GM12878 (cell line): Measurements from ENCODE around the gene RPRD1B. TPM values are rescaled to one million over a fixed set of nuclear protein-coding genes. Genes with fewer than 3 reads are reported as not detected.

Experiments
- ATAC-seq: fragments of 200-7000 bp; cut with Tn5 transposase; 3 replicates; pipeline ENCODE4 v1.9.1; 2020; ENCODE audit warnings: mild to moderate bottlenecking, moderate library complexity
- BruUV-seq: library from RNA; stranded (reverse); fragments of 400-500 nt; replicated peaks from 2 replicates; lab custom pipeline; 2021; lab: Mats Ljungman, UMichigan
- CTCF ChIA-PET: fragments of 300-600 bp; sonication (Branson Sonifier 250); formaldehyde crosslinking; extraction: SDS; loops from one replicate; lab custom pipeline; 2021; ENCODE audit warnings: inconsistent platforms; lab: Yijun Ruan, JAX
- POLR2A ChIA-PET: fragments of 350-600 bp; formaldehyde crosslinking; extraction: SDS; loops from one replicate; lab custom pipeline; 2021; ENCODE audit warnings: inconsistent platforms; lab: Charles Lee
- RAD21 ChIA-PET: fragments of 300-600 bp; sonication (Branson Sonifier 250); formaldehyde crosslinking; loops from one replicate; lab custom pipeline; 2023; ENCODE audit warnings: antibody characterized with exemption; ENCODE audit not compliant: unreplicated experiment; lab: Charles Lee
- SMC1A ChIA-PET: fragments of 300-600 bp; sonication (Branson Sonifier 250); formaldehyde crosslinking; loops from one replicate; lab custom pipeline; 2023; ENCODE audit not compliant: unreplicated experiment, uncharacterized antibody; lab: Charles Lee
- DNase-seq: peaks from one replicate; pipeline ENCODE4 v3.0.0-alpha.2; 2011; ENCODE audit warnings: low read depth, low spot score
- FAIRE-seq: peaks from 3 replicates; lab custom pipeline; 2011; peaks lifted over from hg19 to GRCh38; lab: Jason Lieb, UNC
- H2AFZ ChIP-seq: 2 replicates; pipeline ENCODE4 v1.6.0; 2011; ENCODE audit warnings: low read depth, low read length, control low read depth; ENCODE audit not compliant: control insufficient read depth
- H3K27ac ChIP-seq: 2 replicates; pipeline ENCODE4 v1.5.1; 2011; ENCODE audit warnings: control low read depth; ENCODE audit not compliant: control insufficient read depth, insufficient read depth
- H3K27me3 ChIP-seq, 2 experiments: replicated peaks in 1 of 2; 2 replicates each; pipeline versions ENCODE4 v1.6.0 to v1.6.1; 2011; ENCODE audit warnings: low read length in 1 of 2; ENCODE audit not compliant: control insufficient read depth in 2 of 2, insufficient read depth in 2 of 2
- H3K36me3 ChIP-seq, 2 experiments: 2 replicates each; pipeline ENCODE4 v1.5.1; 2011; ENCODE audit warnings: low read length in 1 of 2; ENCODE audit not compliant: control insufficient read depth in 2 of 2, insufficient read depth in 2 of 2
- H3K4me1 ChIP-seq: 2 replicates; pipeline ENCODE4 v1.6.1; 2011; ENCODE audit warnings: mild to moderate bottlenecking, low read length, moderate library complexity, mixed read lengths; ENCODE audit not compliant: control insufficient read depth, insufficient read depth
- H3K4me2 ChIP-seq: 2 replicates; pipeline ENCODE4 v1.6.0; 2011; ENCODE audit warnings: control low read depth; ENCODE audit not compliant: control insufficient read depth, insufficient read depth
- H3K4me3 ChIP-seq: fragments of 200-600 bp; sonication (generic); 2 replicates; pipeline ENCODE4 v1.5.1; 2016
- H3K79me2 ChIP-seq: 2 replicates; pipeline ENCODE4 v1.6.0; 2011; ENCODE audit warnings: low read length; ENCODE audit not compliant: control insufficient read depth, insufficient read depth
- H3K9ac ChIP-seq: 2 replicates; pipeline ENCODE4 v1.8.0; 2011; ENCODE audit warnings: low read length, control low read depth, mixed read lengths; ENCODE audit not compliant: control insufficient read depth, insufficient read depth
- H3K9me3 ChIP-seq: replicated peaks from 3 replicates; pipeline ENCODE4 v1.5.1; 2011; ENCODE audit warnings: mild to moderate bottlenecking, low read length; ENCODE audit not compliant: control insufficient read depth, insufficient read depth
- H4K20me1 ChIP-seq: 2 replicates; pipeline ENCODE4 v1.6.0; 2011; ENCODE audit not compliant: control insufficient read depth, insufficient read depth
- CBX5 ChIP-seq: sonication (generic); IDR thresholded peaks from 2 replicates; pipeline ENCODE4 v1.6.1; 2016; ENCODE audit warnings: low read depth, moderate library complexity, mild to moderate bottlenecking, inconsistent platforms
- HCFC1 ChIP-seq: fragments of 150-350 bp; IDR thresholded peaks from 2 replicates; pipeline ENCODE4 v1.6.1; 2014; ENCODE audit warnings: low read length
- KAT2A ChIP-seq: conservative IDR thresholded peaks from 2 replicates; pipeline ENCODE4 v1.6.1; 2011; ENCODE audit warnings: low read depth, low read length; ENCODE audit not compliant: control insufficient read depth
- SIN3A ChIP-seq: IDR thresholded peaks from 2 replicates; pipeline ENCODE4 v1.6.1; 2012; ENCODE audit warnings: low read depth, low read length, improper control_type of control experiment
- TCF3 ChIP-seq: IDR thresholded peaks from 2 replicates; pipeline ENCODE4 v1.6.1; 2012; ENCODE audit warnings: low read depth, mild to moderate bottlenecking, low read length, borderline replicate concordance; ENCODE audit not compliant: insufficient read depth
- TCF7 ChIP-seq: IDR thresholded peaks from 2 replicates; pipeline ENCODE4 v1.6.1; 2014; ENCODE audit warnings: antibody characterized with exemption, borderline replicate concordance
- WGBS: methylation state at CpG from one replicate; pipeline ENCODE4 v1.1.6; 2016; ENCODE audit warnings: low lambda C conversion rate; ENCODE audit not compliant: insufficient replicate concordance, insufficient coverage; ENCODE audit errors: missing lambda C conversion rate; 5-methylcytosine and 5-hydroxymethylcytosine counted together
- in situ Hi-C: fragments of 300-500 bp; cut with MboI; formaldehyde crosslinking; loops from 9 replicates; pipeline ENCODE4 v1.14.3; 2018; ENCODE audit warnings: mixed read lengths
- intact Hi-C: fragments of 100-400 bp; cut with micrococcal nuclease; formaldehyde crosslinking; loops from one replicate; pipeline ENCODE4 v1.14.2; 2022; ENCODE audit not compliant: unreplicated experiment
- polyA plus RNA-seq, 11 experiments: library from polyadenylated mRNA; depleted of rRNA in 4 of 11; unstranded in 6 of 11; stranded (reverse) in 5 of 11; fragments of >200 nt; fragmentation: Nextera tagmentation in 4 of 11; fragmentation: Illumina TruSeq in 1 of 11; extraction: Ambion mirVana in 4 of 11; extraction: Trizol in 1 of 11; gene quantifications; 1 replicate in 1 of 11; 2 replicates in 10 of 11; pipeline versions ENCODE4 v1.2.1 to v1.2.3, GENCODE V29; 2011 to 2016; ENCODE audit warnings: inconsistent platforms in 2 of 11, missing spikeins in 2 of 11, low read depth in 1 of 11
- total RNA-seq, 4 experiments: library from RNA; depleted of rRNA in 3 of 4; stranded (reverse); fragments of >200 nt in 3 of 4; fragmentation: Illumina TruSeq in 1 of 4; extraction: Trizol in 1 of 4; gene quantifications; 2 replicates each; pipeline versions ENCODE4 v1.2.1 to v1.2.3, GENCODE V29; 2013 to 2021

RPRD1B gene
- total and polyA plus RNA-seq, 10 of the 15 experiments (the other 5 are each of a cell fraction or from before 2014, with no cell fraction given), result 5.2 to 40.2 (median 30.0) TPM

DNA sequence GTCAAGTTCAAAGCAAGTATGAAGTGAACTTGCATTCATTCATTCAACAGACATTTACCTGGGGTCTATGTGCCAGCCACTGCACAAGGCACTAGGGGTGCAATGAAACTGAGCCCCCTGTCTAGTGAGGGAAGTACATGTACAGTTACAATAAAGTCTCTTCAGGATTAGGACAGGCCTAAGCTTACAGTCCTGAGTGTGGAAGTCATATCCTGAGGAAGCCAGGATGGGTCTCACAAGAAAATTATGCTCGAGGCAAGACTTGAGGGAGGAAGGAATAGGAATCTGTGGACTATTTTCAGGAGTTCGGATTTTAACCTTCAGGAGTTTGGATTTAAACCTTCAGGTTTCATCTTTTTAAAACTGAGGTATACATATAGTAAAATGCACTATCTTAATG lies 19.7 kb upstream of the RPRD1B start (continued):
- TF ChIP-seq TCF7 (no peak), SIN3A (no peak)

GRCh38 chr20:38017959-38018358 lies 15.6 kb upstream of the RPRD1B start:
- ChIA-PET POLR2A (interaction anchor here (0.8 kb wide), 1 partner anchor 19 kb away, joined by 3 read pairs; no protein-coding TSS in a partner anchor), RAD21 (no interaction called here), CTCF (interaction anchor here (0.7 to 0.9 kb wide), 2 partner anchors 11 to 23 kb away, joined by 3 read pairs; no protein-coding TSS in a partner anchor), SMC1A (interaction anchor here (2.6 kb wide), 1 partner anchor 10 kb away, joined by 8 read pairs; no protein-coding TSS in a partner anchor)
- no peak for DNase-seq
- Histone ChIP-seq H3K4me1 (no peaks in the 10 kb centered on the region), H3K27me3 (no peaks in the 10 kb centered on the region), H3K4me3 (no peak overlapping the region), H2AFZ (no peak overlapping the region), H3K79me2 (peaks cover 7% of the 10 kb centered on the region), H4K20me1 (no peaks in the 10 kb centered on the region), H3K9me3 (peaks cover 9% of the 10 kb centered on the region; the same call in 2 of the 3 replicates), H3K27ac (no peak overlapping the region), H3K4me2 (no peak overlapping the region), H3K9ac (no peak overlapping the region), H3K36me3 (peaks cover 6 to 7% of the 10 kb centered on the region in 2 experiments)
- FAIRE-seq, result no peak
- in situ Hi-C loops (no loop called here), intact Hi-C loops (no loop called here)
- ATAC-seq, result no peak
- BruUV-seq, result no TSS peak
- 42% methylated on average over 1 of the region's 1 CpG for WGBS
- no peak for TF ChIP-seq TCF3
- no peak for TF ChIP-seq HCFC1
- TF ChIP-seq KAT2A, result no peak
- TF ChIP-seq CBX5, result peak; percentile 42; the same call in 1 of the 2 replicates
